Central memory CD8-positive, alpha-beta T cell (primary cell): ENCODE results near the gene MEG3.
"Not testable (repeated sequence)": the region's sequence is repeated elsewhere in the genome, so short reads cannot be mapped to it uniquely, and the experiment has no call there.

ENCODE experiments used
- ATAC-seq: fragments of 150-1000 bp; cut with Tn5 transposase; replicated peaks from 2 replicates; pipeline ENCODE4 v1.10.0; 2022; ENCODE audit warnings: mild to moderate bottlenecking, moderate FRiP score, moderate number of reproducible peaks; ENCODE audit not compliant: poor library complexity, severe bottlenecking; ENCODE audit errors: extremely low read depth
- DNase-seq, 2 donors: peaks; one replicate each; pipeline ENCODE4 v3.0.0; 2021; ENCODE audit warnings: low spot score in 2 of 2
- H3K27ac Mint-ChIP-seq: one replicate; pipeline ENCODE4 v1.8.0; 2022; ENCODE audit warnings: low read depth, mild to moderate bottlenecking, moderate library complexity, mixed read lengths
- H3K27me3 Mint-ChIP-seq: one replicate; pipeline ENCODE4 v1.8.0; 2022; ENCODE audit warnings: mixed read lengths
- H3K36me3 Mint-ChIP-seq: one replicate; pipeline ENCODE4 v1.8.0; 2022; ENCODE audit warnings: mild to moderate bottlenecking, moderate library complexity, mixed read lengths; ENCODE audit not compliant: insufficient read depth
- H3K4me1 Mint-ChIP-seq: one replicate; pipeline ENCODE4 v1.8.0; 2022; ENCODE audit warnings: mixed read lengths
- H3K4me3 Mint-ChIP-seq: one replicate; pipeline ENCODE4 v1.8.0; 2022; ENCODE audit warnings: mild to moderate bottlenecking, moderate library complexity, mixed read lengths
- H3K9me3 Mint-ChIP-seq: one replicate; pipeline ENCODE4 v1.8.0; 2022; ENCODE audit warnings: mixed read lengths

Gene MEG3

GRCh38 chr14:100810435-100810834, 15.5 kb upstream of the MEG3 start:
- Mint-ChIP-seq H3K36me3 (no peaks in the 10 kb centered on the region), H3K27me3 (peaks cover 41% of the 10 kb centered on the region), H3K27ac (no peak overlapping the region), H3K4me3 (no peak overlapping the region), H3K9me3 (no peaks in the 10 kb centered on the region), H3K4me1 (no peaks in the 10 kb centered on the region)
- ATAC-seq (no peak), DNase-seq (no peak)

- Mint-ChIP-seq H3K4me3 (no peak overlapping the region), H3K9me3 (no peaks in the 10 kb centered on the region), H3K27ac (no peak overlapping the region), H3K4me1 (no peaks in the 10 kb centered on the region), H3K36me3 (no peaks in the 10 kb centered on the region), H3K27me3 (peaks cover 44% of the 10 kb centered on the region)
- DNase-seq: no peak
- ATAC-seq: no peak
These were observed 15.0 kb upstream of the MEG3 start for GRCh38 chr14:100810861-100811461.

GRCh38 chr14:100813291-100813690, 12.6 kb upstream of the MEG3 start:
- no peaks in the 10 kb centered on the region for H3K36me3 Mint-ChIP-seq
- no peaks in the 10 kb centered on the region for H3K9me3 Mint-ChIP-seq
- no peak for ATAC-seq
- no peak overlapping the region for H3K4me3 Mint-ChIP-seq
- peaks cover 61% of the 10 kb centered on the region for H3K27me3 Mint-ChIP-seq
- DNase-seq: no peak
- no peak overlapping the region for H3K27ac Mint-ChIP-seq
- no peaks in the 10 kb centered on the region for H3K4me1 Mint-ChIP-seq

GRCh38 chr14:100815478-100816285, 10.2 kb upstream of the MEG3 start:
- Mint-ChIP-seq H3K27ac (no peak overlapping the region), H3K4me3 (no peak overlapping the region), H3K9me3 (no peaks in the 10 kb centered on the region), H3K27me3 (peaks cover 61% of the 10 kb centered on the region), H3K36me3 (no peaks in the 10 kb centered on the region), H3K4me1 (no peaks in the 10 kb centered on the region)
- ATAC-seq (no peak), DNase-seq (no peak)

GRCh38 chr14:100816286-100816949, 9.5 kb upstream of the MEG3 start:
- no peak overlapping the region for H3K27ac Mint-ChIP-seq
- peaks cover 53% of the 10 kb centered on the region for H3K27me3 Mint-ChIP-seq
- H3K9me3 Mint-ChIP-seq: no peaks in the 10 kb centered on the region
- no peaks in the 10 kb centered on the region for H3K4me1 Mint-ChIP-seq
- ATAC-seq (no peak), DNase-seq (no peak)
- H3K36me3 Mint-ChIP-seq: no peaks in the 10 kb centered on the region
- H3K4me3 Mint-ChIP-seq: no peak overlapping the region

- no peak for DNase-seq
- no peak for ATAC-seq
- H3K36me3 Mint-ChIP-seq: no peaks in the 10 kb centered on the region
- no peaks in the 10 kb centered on the region for H3K4me1 Mint-ChIP-seq
- no peak overlapping the region for H3K27ac Mint-ChIP-seq
- no peak overlapping the region for H3K4me3 Mint-ChIP-seq
- peaks cover 50% of the 10 kb centered on the region for H3K27me3 Mint-ChIP-seq
- no peaks in the 10 kb centered on the region for H3K9me3 Mint-ChIP-seq
These were observed 8.7 kb upstream of the MEG3 start for GRCh38 chr14:100816950-100817901.

- no peak overlapping the region for H3K4me3 Mint-ChIP-seq
- H3K27me3 Mint-ChIP-seq: peaks cover 56% of the 10 kb centered on the region
- H3K9me3 Mint-ChIP-seq: no peaks in the 10 kb centered on the region
- DNase-seq (no peak), ATAC-seq (no peak)
- H3K27ac Mint-ChIP-seq: no peak overlapping the region
- no peaks in the 10 kb centered on the region for H3K4me1 Mint-ChIP-seq
- no peaks in the 10 kb centered on the region for H3K36me3 Mint-ChIP-seq
These were observed 7.7 kb upstream of the MEG3 start for GRCh38 chr14:100818221-100818699.

- H3K9me3 Mint-ChIP-seq, H3K27ac Mint-ChIP-seq, H3K36me3 Mint-ChIP-seq, H3K4me1 Mint-ChIP-seq, H3K4me3 Mint-ChIP-seq, DNase-seq, ATAC-seq: not testable (repeated sequence)
- peaks cover 55% of the 10 kb centered on the region for H3K27me3 Mint-ChIP-seq
These were observed 7.0 kb upstream of the MEG3 start for GRCh38 chr14:100818923-100819322.

GRCh38 chr14:100819453-100819828, 6.5 kb upstream of the MEG3 start:
- ATAC-seq (no peak), DNase-seq (no peak)
- H3K9me3 Mint-ChIP-seq: no peaks in the 10 kb centered on the region
- H3K27ac Mint-ChIP-seq: no peak overlapping the region
- peaks cover 52% of the 10 kb centered on the region for H3K27me3 Mint-ChIP-seq
- H3K4me1 Mint-ChIP-seq: peaks cover under 1% of the 10 kb centered on the region
- no peaks in the 10 kb centered on the region for H3K36me3 Mint-ChIP-seq
- no peak overlapping the region for H3K4me3 Mint-ChIP-seq

GRCh38 chr14:100819829-100820475, 6.0 kb upstream of the MEG3 start:
- H3K36me3 Mint-ChIP-seq: no peaks in the 10 kb centered on the region
- no peak overlapping the region for H3K27ac Mint-ChIP-seq
- H3K4me3 Mint-ChIP-seq: no peak overlapping the region
- DNase-seq (no peak), ATAC-seq (no peak)
- peaks cover 5% of the 10 kb centered on the region for H3K4me1 Mint-ChIP-seq
- peaks cover 53% of the 10 kb centered on the region for H3K27me3 Mint-ChIP-seq
- H3K9me3 Mint-ChIP-seq: no peaks in the 10 kb centered on the region

- no peak for ATAC-seq
- Mint-ChIP-seq H3K27ac (no peak overlapping the region), H3K4me3 (no peak overlapping the region), H3K36me3 (no peaks in the 10 kb centered on the region), H3K9me3 (no peaks in the 10 kb centered on the region), H3K4me1 (peaks cover 9% of the 10 kb centered on the region), H3K27me3 (peaks cover 56% of the 10 kb centered on the region)
- DNase-seq: no peak
These were observed 5.0 kb upstream of the MEG3 start for GRCh38 chr14:100820957-100821356.

GRCh38 chr14:100822013-100822412, 3.9 kb upstream of the MEG3 start:
- peaks cover 62% of the 10 kb centered on the region for H3K27me3 Mint-ChIP-seq
- peaks cover 9% of the 10 kb centered on the region for H3K4me1 Mint-ChIP-seq
- H3K36me3 Mint-ChIP-seq: no peaks in the 10 kb centered on the region

More at GRCh38 chr14:100822013-100822412, 3.9 kb upstream of the MEG3 start:
- DNase-seq: no peak
- Mint-ChIP-seq H3K9me3 (no peaks in the 10 kb centered on the region), H3K27ac (no peak overlapping the region), H3K4me3 (no peak overlapping the region)
- ATAC-seq: no peak
